GM10266 (cell line): ENCODE data around the gene HS6ST3.

ENCODE experiments used
- DNase-seq: peaks from one replicate; pipeline ENCODE4 v3.0.0; 2012; ENCODE audit errors: extremely low spot score
- TF ChIP-seq, protein P1 (sequence below): IDR thresholded peaks from 2 replicates; pipeline ENCODE4 v1.5.1; 2012; ENCODE audit warnings: mild to moderate bottlenecking, low read depth; ENCODE audit not compliant: control insufficient read depth, insufficient read depth; ENCODE audit errors: missing control alignments

HS6ST3 gene

DNA sequence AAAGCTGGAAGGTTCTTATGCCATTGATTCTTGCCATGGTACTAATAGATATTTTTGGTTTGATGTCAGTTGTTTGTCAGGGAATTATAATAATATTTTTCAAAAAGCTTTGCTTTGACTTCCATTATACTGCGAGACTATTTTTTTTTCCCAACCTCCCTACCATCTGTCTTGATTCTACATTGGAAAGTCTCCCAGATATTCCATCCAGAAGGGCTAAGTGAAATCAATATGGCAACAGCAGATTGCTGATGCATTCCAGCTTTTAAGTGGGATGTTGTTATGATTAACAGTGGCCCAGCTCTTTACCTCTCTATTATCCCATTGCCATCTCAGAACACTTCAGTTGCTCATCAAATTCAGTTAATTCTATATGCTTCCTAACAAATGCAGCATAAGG is 657.0 kb downstream of the HS6ST3 start:
- TF ChIP-seq, protein P1, sequence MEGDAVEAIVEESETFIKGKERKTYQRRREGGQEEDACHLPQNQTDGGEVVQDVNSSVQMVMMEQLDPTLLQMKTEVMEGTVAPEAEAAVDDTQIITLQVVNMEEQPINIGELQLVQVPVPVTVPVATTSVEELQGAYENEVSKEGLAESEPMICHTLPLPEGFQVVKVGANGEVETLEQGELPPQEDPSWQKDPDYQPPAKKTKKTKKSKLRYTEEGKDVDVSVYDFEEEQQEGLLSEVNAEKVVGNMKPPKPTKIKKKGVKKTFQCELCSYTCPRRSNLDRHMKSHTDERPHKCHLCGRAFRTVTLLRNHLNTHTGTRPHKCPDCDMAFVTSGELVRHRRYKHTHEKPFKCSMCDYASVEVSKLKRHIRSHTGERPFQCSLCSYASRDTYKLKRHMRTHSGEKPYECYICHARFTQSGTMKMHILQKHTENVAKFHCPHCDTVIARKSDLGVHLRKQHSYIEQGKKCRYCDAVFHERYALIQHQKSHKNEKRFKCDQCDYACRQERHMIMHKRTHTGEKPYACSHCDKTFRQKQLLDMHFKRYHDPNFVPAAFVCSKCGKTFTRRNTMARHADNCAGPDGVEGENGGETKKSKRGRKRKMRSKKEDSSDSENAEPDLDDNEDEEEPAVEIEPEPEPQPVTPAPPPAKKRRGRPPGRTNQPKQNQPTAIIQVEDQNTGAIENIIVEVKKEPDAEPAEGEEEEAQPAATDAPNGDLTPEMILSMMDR, result no peak
- DNase-seq, result no peak

DNA sequence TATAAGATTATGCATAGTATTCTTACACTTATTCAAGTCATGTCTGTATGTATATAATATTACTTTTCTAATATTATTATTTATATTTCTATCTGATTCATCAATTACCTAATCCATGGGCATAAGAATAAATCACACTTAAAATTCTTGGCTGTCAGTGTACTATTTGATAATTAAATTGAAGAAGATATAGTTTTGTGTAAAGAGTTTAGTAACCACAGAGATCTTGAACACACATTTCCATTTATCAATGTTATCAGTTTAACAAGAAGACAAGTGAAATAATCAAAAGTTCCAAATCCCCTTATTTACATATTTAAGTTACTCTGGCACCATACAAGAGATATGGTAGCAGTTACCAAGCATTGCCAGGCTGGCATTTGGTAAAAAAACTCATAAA is 659.9 kb downstream of the HS6ST3 start:
- DNase-seq, result no peak
- TF ChIP-seq, protein P1, result no peak

DNA sequence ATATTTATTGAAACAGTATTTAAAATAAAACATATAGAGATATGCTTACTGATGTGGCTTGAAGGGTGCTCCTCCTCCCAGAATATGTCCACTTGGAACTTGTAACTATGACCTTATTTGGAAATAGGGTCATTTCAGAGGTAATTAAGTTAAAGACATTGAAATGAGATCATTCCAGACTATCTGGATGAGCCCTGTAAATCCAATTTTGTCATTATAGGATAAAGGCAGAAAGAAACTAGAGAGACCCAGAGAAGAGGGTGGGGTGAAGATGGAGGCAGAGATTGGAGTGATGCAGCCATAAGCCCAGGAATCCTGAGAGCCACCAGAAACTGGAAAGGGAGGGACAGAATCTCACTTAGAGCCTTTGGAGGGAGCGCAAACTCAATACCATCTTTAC is 661.2 kb downstream of the HS6ST3 start:
- no peak for DNase-seq
- TF ChIP-seq, protein P1, result no peak

DNA sequence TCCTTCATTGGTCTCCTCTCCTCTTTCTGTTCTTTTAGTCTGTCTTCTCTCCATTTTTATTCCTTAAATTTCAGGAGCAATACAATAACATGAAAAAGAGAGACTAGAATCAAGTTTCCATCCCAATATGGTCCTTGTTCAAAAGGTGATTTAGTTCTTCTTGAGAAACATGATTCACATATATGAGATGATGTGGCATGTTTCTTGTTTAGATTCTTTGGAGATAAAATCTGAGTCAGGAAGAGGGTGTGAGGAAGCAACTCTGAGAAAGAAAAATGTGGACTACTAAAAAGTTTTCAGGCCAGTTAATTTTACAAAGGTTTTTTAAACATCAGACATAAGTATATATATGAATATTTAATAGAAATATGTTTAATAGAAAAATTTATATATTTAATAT is 673.0 kb downstream of the HS6ST3 start:
- DNase-seq, result no peak
- TF ChIP-seq, protein P1, result no peak

DNA sequence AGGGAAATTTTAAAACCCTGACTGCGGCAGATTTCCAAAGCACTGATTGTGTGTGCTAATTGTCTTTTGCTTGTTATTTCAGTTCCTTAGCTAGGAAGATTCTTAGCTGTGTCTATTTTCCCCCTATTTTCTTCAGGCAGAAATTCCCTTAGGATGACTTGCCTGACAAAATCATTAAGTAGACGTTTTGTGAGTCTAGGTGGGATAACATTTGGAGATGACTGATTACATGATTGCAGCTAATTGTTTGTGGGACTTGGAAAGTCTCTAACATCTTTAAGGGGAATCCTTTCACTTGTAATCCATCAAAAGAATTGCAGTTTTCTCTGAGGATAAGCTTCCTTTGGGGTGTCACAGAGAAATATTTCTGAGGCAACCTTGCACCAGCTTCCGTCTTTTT is 676.4 kb downstream of the HS6ST3 start:
- TF ChIP-seq, protein P1, result no peak
- no peak for DNase-seq

DNA sequence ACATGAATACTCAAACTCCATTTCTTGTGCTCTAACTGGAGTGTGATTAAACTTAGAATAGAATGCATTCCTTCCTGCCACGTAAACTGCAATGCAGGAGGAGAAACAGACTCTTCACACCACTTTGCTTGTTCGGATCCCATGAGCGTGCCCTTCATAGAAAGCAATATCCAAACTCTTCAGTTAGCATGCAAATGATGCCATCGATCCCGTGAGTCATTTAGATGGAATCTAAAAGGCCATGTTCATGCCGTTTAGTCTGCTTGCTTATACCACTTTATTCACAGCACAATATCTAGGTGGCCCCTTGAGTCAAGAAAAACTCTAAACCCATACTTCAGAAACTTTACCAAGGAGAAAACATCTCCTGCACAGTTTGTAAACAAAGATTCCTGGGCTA is 678.6 kb downstream of the HS6ST3 start:
- DNase-seq, result no peak
- TF ChIP-seq, protein P1, result no peak

DNA sequence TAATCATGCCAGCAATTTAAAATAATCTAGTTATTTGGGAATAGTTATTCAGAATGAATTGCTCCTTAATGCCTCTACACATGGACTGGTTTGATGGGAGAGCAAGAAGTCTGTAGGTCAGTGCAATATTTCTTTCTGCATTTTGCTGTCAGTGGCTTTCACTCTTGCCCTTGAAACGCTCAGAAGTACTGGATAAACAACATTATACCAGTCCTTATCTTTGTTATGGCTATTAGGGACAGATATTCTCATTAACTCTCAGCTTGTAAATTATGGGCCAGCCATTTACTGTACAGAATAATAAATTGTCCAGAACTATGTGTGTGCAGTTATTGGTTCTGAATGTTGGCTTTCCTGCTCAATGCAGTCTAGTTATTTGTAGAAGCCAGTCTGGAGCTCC is 680.0 kb downstream of the HS6ST3 start:
- TF ChIP-seq, protein P1, result no peak
- no peak for DNase-seq
